ENCODE data around the gene CATSPERD.

DNA sequence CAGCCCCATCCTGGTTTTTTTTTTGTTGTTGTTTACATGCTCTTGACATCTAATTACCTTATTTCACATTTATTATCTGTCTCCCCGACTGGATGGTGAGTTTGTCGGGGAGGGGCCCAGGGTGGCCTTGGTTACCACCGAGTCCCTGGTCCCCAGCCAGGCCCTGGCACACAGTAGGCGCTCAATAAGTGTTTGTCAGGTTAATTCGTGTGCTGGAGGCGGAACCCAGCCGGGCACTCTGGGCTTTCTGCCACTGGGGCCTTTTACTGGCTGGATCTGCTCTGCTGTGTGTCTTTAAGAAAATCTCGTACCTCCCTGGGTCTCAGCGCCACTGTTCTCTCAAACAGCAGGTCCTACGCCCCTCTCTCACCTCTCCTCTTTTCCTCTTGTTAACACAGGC is 89.0 kb downstream of the CATSPERD start:
- TF ChIP-seq YY1 (IDR thresholded peaks at IDR 0.05; ENCODE audit: low read depth) (no peak), TAF1 (IDR thresholded peaks at IDR 0.05; ENCODE audit: low read depth) (no peak)
